ENCODE data around the gene TIGD4. TPM values are rescaled to one million over a fixed set of nuclear protein-coding genes. Genes with fewer than 3 reads are reported as not detected.

Gene TIGD4
- total RNA-seq, 2 experiments from 2014 or later = 0.40 to 0.53 TPM

GRCh38 chr4:152728343-152728742, 51.2 kb downstream of the TIGD4 start:
- no peak for ATAC-seq
- CTCF ChIA-PET = no interaction called here
- Mint-ChIP-seq H3K27ac (no peak overlapping the region), H3K4me3 (no peak overlapping the region), H3K4me1 (no peaks in the 10 kb centered on the region), H3K27me3 (peaks cover 6% of the 10 kb centered on the region), H3K36me3 (no peaks in the 10 kb centered on the region), H3K9me3 (ENCODE audit: low read depth) (peaks cover 5% of the 10 kb centered on the region)
- DNase-seq = no peak

- H3K36me3 Mint-ChIP-seq = no peaks in the 10 kb centered on the region
- peaks cover 6% of the 10 kb centered on the region for H3K27me3 Mint-ChIP-seq
- DNase-seq = no peak
- H3K27ac Mint-ChIP-seq = no peak overlapping the region
- peaks cover 5% of the 10 kb centered on the region for H3K9me3 Mint-ChIP-seq (ENCODE audit: low read depth)
- ATAC-seq = no peak
- H3K4me1 Mint-ChIP-seq = peaks cover 2% of the 10 kb centered on the region
- H3K4me3 Mint-ChIP-seq = no peak overlapping the region
- CTCF ChIA-PET = no interaction called here
Measured at GRCh38 chr4:152727784-152728183, 51.7 kb downstream of the TIGD4 start.

GRCh38 chr4:152724494-152724893, 55.0 kb downstream of the TIGD4 start:
- CTCF ChIA-PET = no interaction called here
- ATAC-seq = no peak
- H3K27ac Mint-ChIP-seq = no peak overlapping the region
- no peak overlapping the region for H3K4me3 Mint-ChIP-seq
- no peaks in the 10 kb centered on the region for H3K36me3 Mint-ChIP-seq
- peaks cover 5% of the 10 kb centered on the region for H3K9me3 Mint-ChIP-seq (ENCODE audit: low read depth)
- no peak for DNase-seq
- peaks cover 2% of the 10 kb centered on the region for H3K4me1 Mint-ChIP-seq
- peaks cover 9% of the 10 kb centered on the region for H3K27me3 Mint-ChIP-seq

- DNase-seq = no peak
- H3K9me3 Mint-ChIP-seq (ENCODE audit: low read depth) = peaks cover 5% of the 10 kb centered on the region
- peaks cover 2% of the 10 kb centered on the region for H3K4me1 Mint-ChIP-seq
- H3K4me3 Mint-ChIP-seq = no peak overlapping the region
- no peak overlapping the region for H3K27ac Mint-ChIP-seq
- H3K36me3 Mint-ChIP-seq = no peaks in the 10 kb centered on the region
- CTCF ChIA-PET = no interaction called here
- ATAC-seq = no peak
- H3K27me3 Mint-ChIP-seq = peaks cover 9% of the 10 kb centered on the region
Measured at GRCh38 chr4:152723236-152723635, 56.3 kb downstream of the TIGD4 start.

GRCh38 chr4:152719801-152720556, 59.6 kb downstream of the TIGD4 start:
- H3K4me1 Mint-ChIP-seq = peaks cover 2% of the 10 kb centered on the region
- DNase-seq = no peak
- H3K36me3 Mint-ChIP-seq = peaks cover 9% of the 10 kb centered on the region
- H3K27ac Mint-ChIP-seq = no peak overlapping the region
- no peak overlapping the region for H3K4me3 Mint-ChIP-seq
- peaks cover 3% of the 10 kb centered on the region for H3K27me3 Mint-ChIP-seq
- CTCF ChIA-PET = interaction anchor here (1.8 kb wide), 1 partner anchor 219 kb away, joined by 5 read pairs; no protein-coding TSS in a partner anchor
- H3K9me3 Mint-ChIP-seq (ENCODE audit: low read depth) = peaks cover 8% of the 10 kb centered on the region
- ATAC-seq = no peak

Other genes with a start within 250 kb of the TIGD4 start
- 10 to 100 TPM; 49.3 to 62.9 TPM for gene FBXW7, start 243.6 kb downstream of the TIGD4 start, total RNA-seq
- 10 to 100 TPM; 23.9 to 25.4 TPM for gene TMEM154, start 99.7 kb downstream of the TIGD4 start, total RNA-seq
- 10 to 100 TPM; 20.1 to 25.0 TPM for gene ARFIP1, start 224 bp upstream of the TIGD4 start, total RNA-seq
- under 1 TPM; 0.12 to 0.14 TPM for gene FHDC1, start 156.6 kb upstream of the TIGD4 start, total RNA-seq